Measurements from ENCODE around the gene MLLT10. TPM values are rescaled to one million over a fixed set of nuclear protein-coding genes. Genes with fewer than 3 reads are reported as not detected.

The MLLT10 gene
- total and polyA plus RNA-seq, 9 donors = 23.6 to 55.1 (median 36.8) TPM

- intact Hi-C loops (cut with DNase I) = loop anchor here in 2 of 4 donors (2.0 to 10.0 kb wide), 2 partner anchors 15 to 807 kb away; partner anchors contain the start of gene BMI1 (in 1 of the 2)
- H3K36me3 ChIP-seq = no peaks in the 10 kb centered on the region
- peak overlapping the region; percentile 81 to 90 for H3K27ac ChIP-seq
- peak; percentile 69 to 81 (median 76) for DNase-seq
- H3K4me1 ChIP-seq (ENCODE audit: insufficient read depth) = peaks cover 6% of the 10 kb centered on the region
- H3K4me3 ChIP-seq = peak overlapping the region; percentile 48
- WGBS, 3 donors = 0 to 1% (median 1%) methylated on average over 68 to 73 of the region's 73 CpGs
- H3K27me3 ChIP-seq = no peaks in the 10 kb centered on the region
- TF ChIP-seq, protein P1, sequence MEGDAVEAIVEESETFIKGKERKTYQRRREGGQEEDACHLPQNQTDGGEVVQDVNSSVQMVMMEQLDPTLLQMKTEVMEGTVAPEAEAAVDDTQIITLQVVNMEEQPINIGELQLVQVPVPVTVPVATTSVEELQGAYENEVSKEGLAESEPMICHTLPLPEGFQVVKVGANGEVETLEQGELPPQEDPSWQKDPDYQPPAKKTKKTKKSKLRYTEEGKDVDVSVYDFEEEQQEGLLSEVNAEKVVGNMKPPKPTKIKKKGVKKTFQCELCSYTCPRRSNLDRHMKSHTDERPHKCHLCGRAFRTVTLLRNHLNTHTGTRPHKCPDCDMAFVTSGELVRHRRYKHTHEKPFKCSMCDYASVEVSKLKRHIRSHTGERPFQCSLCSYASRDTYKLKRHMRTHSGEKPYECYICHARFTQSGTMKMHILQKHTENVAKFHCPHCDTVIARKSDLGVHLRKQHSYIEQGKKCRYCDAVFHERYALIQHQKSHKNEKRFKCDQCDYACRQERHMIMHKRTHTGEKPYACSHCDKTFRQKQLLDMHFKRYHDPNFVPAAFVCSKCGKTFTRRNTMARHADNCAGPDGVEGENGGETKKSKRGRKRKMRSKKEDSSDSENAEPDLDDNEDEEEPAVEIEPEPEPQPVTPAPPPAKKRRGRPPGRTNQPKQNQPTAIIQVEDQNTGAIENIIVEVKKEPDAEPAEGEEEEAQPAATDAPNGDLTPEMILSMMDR (IDR thresholded peaks at IDR 0.05) = no peak
- TF ChIP-seq EP300 (IDR thresholded peaks at IDR 0.05) (no peak), POLR2A (IDR thresholded peaks at IDR 0.05) (no peak)
- no peaks in the 10 kb centered on the region for H3K9me3 ChIP-seq
Measured at GRCh38 chr10:21517134-21518031, 16.6 kb upstream of the MLLT10 start.

GRCh38 chr10:21518149-21518640 lies 15.8 kb upstream of the MLLT10 start:
- Histone ChIP-seq H3K27me3 (no peaks in the 10 kb centered on the region), H3K4me1 (ENCODE audit: insufficient read depth) (peaks cover 6% of the 10 kb centered on the region), H3K27ac (peak overlapping the region; percentile 81 to 90), H3K36me3 (no peaks in the 10 kb centered on the region), H3K4me3 (peak overlapping the region; percentile 48), H3K9me3 (no peaks in the 10 kb centered on the region)
- WGBS, 3 donors = 5 to 12% (median 7%) methylated on average over 13 of the region's 13 CpGs
- TF ChIP-seq POLR2A (IDR thresholded peaks at IDR 0.05) = no peak
- TF ChIP-seq, protein P1 (IDR thresholded peaks at IDR 0.05) = no peak
- no peak for TF ChIP-seq EP300 (IDR thresholded peaks at IDR 0.05)
- no peak for DNase-seq
- intact Hi-C loops (cut with DNase I) = loop anchor here in 1 of 4 donors (10.0 kb wide), 1 partner anchor 807 kb away; the partner anchor contains the start of gene BMI1

GRCh38 chr10:21518641-21519396 lies 15.2 kb upstream of the MLLT10 start:
- Histone ChIP-seq H3K27me3 (no peaks in the 10 kb centered on the region), H3K9me3 (no peaks in the 10 kb centered on the region)
- intact Hi-C loops (cut with DNase I) = loop anchor here in 1 of 4 donors (10.0 kb wide), 1 partner anchor 806 kb away; the partner anchor contains the start of gene BMI1

More at GRCh38 chr10:21518641-21519396, 15.2 kb upstream of the MLLT10 start:
- TF ChIP-seq POLR2A (IDR thresholded peaks at IDR 0.05) (no peak), EP300 (IDR thresholded peaks at IDR 0.05) (no peak)
- TF ChIP-seq, protein P1 (IDR thresholded peaks at IDR 0.05) = no peak
- Histone ChIP-seq H3K36me3 (no peaks in the 10 kb centered on the region), H3K4me3 (peak overlapping the region; percentile 48), H3K27ac (peak overlapping the region; percentile 81 to 90), H3K4me1 (ENCODE audit: insufficient read depth) (peaks cover 8% of the 10 kb centered on the region)
- peak; percentile 47 to 65 (median 55) for DNase-seq
- WGBS, 3 donors = 1 to 10% (median 7%) methylated on average over 16 of the region's 16 CpGs

Data from ovary (tissue), 9 donors.